PC-3 (cell line): ENCODE results near the gene MAGED2.

Experiments used
- EZH2 ChIP-seq: fragments of 300-600 bp; sonication (generic); IDR thresholded peaks from one replicate; pipeline ENCODE4 v1.6.1; 2017; ENCODE audit warnings: antibody characterized with exemption, mild to moderate bottlenecking, low read length; ENCODE audit not compliant: unreplicated experiment
- TF ChIP-seq, protein P1 (sequence below): fragments of 300-600 bp; sonication (generic); conservative IDR thresholded peaks from 2 replicates; pipeline ENCODE4 v1.5.1; 2017; ENCODE audit warnings: antibody characterized with exemption, low read depth, mild to moderate bottlenecking, low read length

DNA sequence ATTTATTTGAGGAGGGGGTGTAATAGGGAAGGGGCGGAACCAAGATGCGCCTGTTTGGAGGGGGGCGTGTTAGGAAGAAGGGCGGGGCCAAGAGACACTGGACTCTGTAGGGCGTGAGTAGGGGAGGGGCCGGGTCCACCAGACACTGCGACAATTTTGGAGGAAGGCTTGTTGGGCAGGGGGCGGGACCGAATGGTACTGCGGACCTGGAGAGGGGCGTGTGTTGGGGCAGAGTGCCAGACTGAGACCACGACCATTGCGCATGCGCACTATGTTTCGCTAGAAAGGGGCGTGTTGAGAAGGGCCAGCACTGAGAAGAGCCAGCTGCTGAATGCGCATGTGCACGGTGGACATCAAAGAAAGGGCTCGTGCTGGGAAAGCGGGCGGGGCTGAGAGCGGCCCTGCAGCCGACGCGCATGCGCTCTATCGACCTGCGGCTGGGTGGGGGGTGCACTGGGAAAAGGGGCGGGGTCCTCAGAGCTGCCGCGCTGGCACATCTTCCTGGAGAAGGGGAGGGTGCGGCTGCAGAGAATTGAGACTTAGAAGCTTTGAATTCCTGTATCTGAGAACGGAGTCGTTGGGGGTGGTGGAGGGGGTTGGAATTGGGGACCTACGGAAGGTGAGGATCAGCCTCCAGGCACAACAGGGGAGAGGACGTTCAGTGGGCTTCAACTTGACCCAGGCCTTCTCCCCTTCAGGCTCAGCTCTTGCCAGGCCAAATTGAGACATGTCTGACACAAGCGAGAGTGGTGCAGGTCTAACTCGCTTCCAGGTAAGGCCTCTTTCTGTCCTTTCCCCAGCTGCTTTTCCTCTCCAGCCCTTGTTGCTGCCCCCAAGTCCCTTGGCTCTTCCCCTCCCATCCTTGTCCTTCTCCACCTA, 1.3 kb downstream of the MAGED2 start:
- TF ChIP-seq, protein P1, sequence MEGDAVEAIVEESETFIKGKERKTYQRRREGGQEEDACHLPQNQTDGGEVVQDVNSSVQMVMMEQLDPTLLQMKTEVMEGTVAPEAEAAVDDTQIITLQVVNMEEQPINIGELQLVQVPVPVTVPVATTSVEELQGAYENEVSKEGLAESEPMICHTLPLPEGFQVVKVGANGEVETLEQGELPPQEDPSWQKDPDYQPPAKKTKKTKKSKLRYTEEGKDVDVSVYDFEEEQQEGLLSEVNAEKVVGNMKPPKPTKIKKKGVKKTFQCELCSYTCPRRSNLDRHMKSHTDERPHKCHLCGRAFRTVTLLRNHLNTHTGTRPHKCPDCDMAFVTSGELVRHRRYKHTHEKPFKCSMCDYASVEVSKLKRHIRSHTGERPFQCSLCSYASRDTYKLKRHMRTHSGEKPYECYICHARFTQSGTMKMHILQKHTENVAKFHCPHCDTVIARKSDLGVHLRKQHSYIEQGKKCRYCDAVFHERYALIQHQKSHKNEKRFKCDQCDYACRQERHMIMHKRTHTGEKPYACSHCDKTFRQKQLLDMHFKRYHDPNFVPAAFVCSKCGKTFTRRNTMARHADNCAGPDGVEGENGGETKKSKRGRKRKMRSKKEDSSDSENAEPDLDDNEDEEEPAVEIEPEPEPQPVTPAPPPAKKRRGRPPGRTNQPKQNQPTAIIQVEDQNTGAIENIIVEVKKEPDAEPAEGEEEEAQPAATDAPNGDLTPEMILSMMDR, result no peak
- no peak for TF ChIP-seq EZH2
